ENCODE measurements around the gene PDCD10.

Gene PDCD10

GRCh38 chr3:167657684-167658225, 76.9 kb downstream of the PDCD10 start:
- H3K27ac ChIP-seq (ENCODE audit: extremely low read depth, low read depth, low read length) = no peak overlapping the region
- H3K9me3 ChIP-seq (ENCODE audit: control insufficient read depth, insufficient read depth, low read depth, low read length) = no peaks in the 10 kb centered on the region
- H3K4me1 ChIP-seq (ENCODE audit: control insufficient read depth, insufficient read depth, low read length) = no peaks in the 10 kb centered on the region
- POLR2A ChIA-PET = no interaction called here
- TF ChIP-seq ZNF366 (tag by site-specific recombination; conservative IDR thresholded peaks at IDR 0.05) = no peak
- no peak for TF ChIP-seq ZNF426 (tag by site-specific recombination; IDR thresholded peaks at IDR 0.05)
- TF ChIP-seq ZNF843 (tag by site-specific recombination; IDR thresholded peaks at IDR 0.05) = no peak
- TF ChIP-seq SP2 (tag by site-specific recombination; IDR thresholded peaks at IDR 0.05) = no peak
- no peak for TF ChIP-seq ZNF133 (tag by site-specific recombination; IDR thresholded peaks at IDR 0.05)
- TF ChIP-seq ZNF157 (tag by site-specific recombination; IDR thresholded peaks at IDR 0.05) = no peak
- TF ChIP-seq ZBTB7A (tag by site-specific recombination; IDR thresholded peaks at IDR 0.05; ENCODE audit: low read depth) = no peak
- no peak for TF ChIP-seq ZBTB26 (tag by site-specific recombination; optimal IDR thresholded peaks at IDR 0.05)
- TF ChIP-seq ZNF292 (tag by site-specific recombination; IDR thresholded peaks at IDR 0.05; ENCODE audit: borderline replicate concordance, low read depth) = no peak
- TF ChIP-seq TRIM28 (IDR thresholded peaks at IDR 0.05; ENCODE audit: borderline replicate concordance, low read length) = no peak
- no peak for TF ChIP-seq ZNF747 (tag by site-specific recombination; IDR thresholded peaks at IDR 0.05)
- no peak overlapping the region for H3K4me3 ChIP-seq (ENCODE audit: low read depth, low read length)
- no peaks in the 10 kb centered on the region for H3K36me3 ChIP-seq (ENCODE audit: control insufficient read depth in 2 of 2, insufficient read depth in 1 of 2, low read length in 2 of 2)
- CTCF ChIA-PET = no interaction called here

GRCh38 chr3:167656821-167657220, 77.9 kb downstream of the PDCD10 start:
- CTCF ChIA-PET = no interaction called here
- no peaks in the 10 kb centered on the region for H3K36me3 ChIP-seq (ENCODE audit: control insufficient read depth in 2 of 2, insufficient read depth in 1 of 2, low read length in 2 of 2)
- POLR2A ChIA-PET = no interaction called here
- H3K27ac ChIP-seq (ENCODE audit: extremely low read depth, low read depth, low read length) = no peak overlapping the region
- H3K4me1 ChIP-seq (ENCODE audit: control insufficient read depth, insufficient read depth, low read length) = no peaks in the 10 kb centered on the region
- H3K9me3 ChIP-seq (ENCODE audit: control insufficient read depth, insufficient read depth, low read depth, low read length) = no peaks in the 10 kb centered on the region
- H3K4me3 ChIP-seq (ENCODE audit: low read depth, low read length) = no peak overlapping the region
- no peak for TF ChIP-seq SETDB1 (IDR thresholded peaks at IDR 0.05; ENCODE audit: insufficient read length, low read length)
- TF ChIP-seq ZNF548 (tag by site-specific recombination; IDR thresholded peaks at IDR 0.05) = no peak
- TF ChIP-seq ZNF639 (tag by site-specific recombination; IDR thresholded peaks at IDR 0.05) = no peak
- TF ChIP-seq ZNF549 (tag by site-specific recombination; IDR thresholded peaks at IDR 0.05) = no peak
- TF ChIP-seq ZNF398 (tag by site-specific recombination; IDR thresholded peaks at IDR 0.05) = no peak
- no peak for TF ChIP-seq ZNF645 (tag by site-specific recombination; IDR thresholded peaks at IDR 0.05)
- TF ChIP-seq ZNF488 (tag by site-specific recombination; IDR thresholded peaks at IDR 0.05) = no peak
- TF ChIP-seq ZNF354C (tag by site-specific recombination; IDR thresholded peaks at IDR 0.05; ENCODE audit: borderline replicate concordance, low read depth) = no peak
- no peak for TF ChIP-seq ZNF658 (tag by site-specific recombination; IDR thresholded peaks at IDR 0.05)
- TF ChIP-seq PRDM1 (tag by site-specific recombination; IDR thresholded peaks at IDR 0.05) = no peak
- no peak for TF ChIP-seq ZFP37 (tag by site-specific recombination; IDR thresholded peaks at IDR 0.05)
- TF ChIP-seq ZSCAN30 (tag by site-specific recombination; IDR thresholded peaks at IDR 0.05) = no peak
- TF ChIP-seq KLF1 (tag by site-specific recombination; IDR thresholded peaks at IDR 0.05) = no peak
- no peak for TF ChIP-seq ZSCAN23 (tag by site-specific recombination; IDR thresholded peaks at IDR 0.05)
